T-helper 2 cell (primary cell): ENCODE results near the gene AFTPH.
A peak's percentile ranks its signal among the peaks of the same experiment; 100 is the strongest.

Source experiments
- DNase-seq, 5 experiments: peaks; one replicate each; pipeline versions ENCODE4 v3.0.0 to v3.0.0-alpha.2; 2012 to 2022

AFTPH gene

GRCh38 chr2:64542071-64543007 lies 18.2 kb downstream of the AFTPH start:
- DNase-seq = no peak

DNA sequence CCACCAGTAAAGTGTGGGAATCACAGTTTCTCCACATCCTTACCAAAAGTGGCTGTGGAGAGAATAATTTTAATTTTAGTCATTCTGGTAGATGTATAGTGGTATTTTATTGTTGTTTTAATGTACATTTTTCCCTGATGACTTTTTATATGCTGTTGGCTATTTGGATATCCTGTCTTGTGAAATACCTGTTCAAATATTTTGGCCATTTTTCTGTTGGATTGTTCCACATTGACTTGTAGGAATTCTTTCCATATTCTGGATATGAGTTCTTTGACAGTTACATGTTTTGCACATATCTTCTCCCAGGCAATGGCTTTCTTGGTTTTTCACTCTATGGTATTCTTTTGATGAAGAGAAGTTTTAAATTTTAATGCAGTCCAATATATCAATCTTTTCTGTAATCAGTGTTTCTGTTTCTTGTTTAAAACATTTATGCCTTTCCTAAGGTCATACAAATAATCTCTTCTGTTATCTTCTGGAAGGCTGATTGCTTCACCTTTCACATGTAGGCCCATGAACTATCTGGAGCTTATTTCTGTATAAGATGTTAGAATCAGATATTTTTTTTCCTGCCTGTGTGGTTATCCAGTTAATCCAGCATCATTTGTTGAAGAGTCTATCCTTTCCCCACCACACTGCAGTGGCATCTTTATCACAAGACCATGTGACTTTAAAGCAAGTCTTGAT lies 19.0 kb downstream of the AFTPH start:
- DNase-seq = no peak

GRCh38 chr2:64548761-64549160 lies 24.6 kb downstream of the AFTPH start:
- no peak for DNase-seq

DNA sequence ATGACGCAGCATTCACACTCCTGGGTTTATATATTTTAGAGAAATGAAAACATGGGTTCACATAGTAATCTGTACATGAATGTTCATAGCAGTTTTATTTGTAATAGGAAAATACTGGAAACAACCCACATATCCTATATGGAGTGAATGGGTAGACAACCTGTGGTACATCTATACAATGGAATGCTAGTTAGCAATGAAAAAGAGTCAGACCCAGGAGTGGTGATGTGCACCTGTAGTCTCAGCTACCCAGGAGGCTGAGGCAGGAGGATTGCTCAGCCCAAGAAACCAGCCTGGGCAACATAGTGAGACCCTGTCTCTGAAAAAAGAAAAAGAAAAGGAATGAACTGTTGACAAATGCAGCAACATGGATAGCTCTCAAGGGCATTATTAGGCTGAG lies 25.9 kb downstream of the AFTPH start:
- no peak for DNase-seq

DNA sequence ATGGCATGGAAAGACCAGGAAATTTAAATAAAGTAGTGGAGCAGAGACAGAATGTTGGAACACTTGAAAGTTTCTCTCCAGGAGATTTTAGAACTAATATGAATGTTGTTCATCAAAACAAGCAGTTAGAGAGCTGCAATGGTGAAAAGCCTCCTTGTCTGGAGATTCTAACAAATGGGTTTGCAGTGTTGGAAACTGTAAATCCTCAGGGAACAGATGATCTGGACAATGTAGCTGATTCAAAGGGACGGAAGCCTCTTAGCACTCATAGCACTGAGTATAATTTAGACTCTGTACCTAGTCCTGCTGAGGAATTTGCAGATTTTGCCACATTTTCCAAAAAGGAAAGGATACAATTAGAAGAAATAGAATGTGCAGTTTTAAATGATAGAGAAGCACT lies 27.7 kb downstream of the AFTPH start:
- DNase-seq = no peak

- no peak for DNase-seq
Measured at GRCh38 chr2:64554117-64554516, 30.0 kb downstream of the AFTPH start.

GRCh38 chr2:64558445-64559081 lies 34.4 kb downstream of the AFTPH start:
- DNase-seq = no peak

- DNase-seq = peak in 2 of 5 experiments; percentile 17 to 52
Measured at GRCh38 chr2:64562148-64562784, 38.1 kb downstream of the AFTPH start.

GRCh38 chr2:64563436-64563938 lies 39.4 kb downstream of the AFTPH start:
- no peak for DNase-seq

DNA sequence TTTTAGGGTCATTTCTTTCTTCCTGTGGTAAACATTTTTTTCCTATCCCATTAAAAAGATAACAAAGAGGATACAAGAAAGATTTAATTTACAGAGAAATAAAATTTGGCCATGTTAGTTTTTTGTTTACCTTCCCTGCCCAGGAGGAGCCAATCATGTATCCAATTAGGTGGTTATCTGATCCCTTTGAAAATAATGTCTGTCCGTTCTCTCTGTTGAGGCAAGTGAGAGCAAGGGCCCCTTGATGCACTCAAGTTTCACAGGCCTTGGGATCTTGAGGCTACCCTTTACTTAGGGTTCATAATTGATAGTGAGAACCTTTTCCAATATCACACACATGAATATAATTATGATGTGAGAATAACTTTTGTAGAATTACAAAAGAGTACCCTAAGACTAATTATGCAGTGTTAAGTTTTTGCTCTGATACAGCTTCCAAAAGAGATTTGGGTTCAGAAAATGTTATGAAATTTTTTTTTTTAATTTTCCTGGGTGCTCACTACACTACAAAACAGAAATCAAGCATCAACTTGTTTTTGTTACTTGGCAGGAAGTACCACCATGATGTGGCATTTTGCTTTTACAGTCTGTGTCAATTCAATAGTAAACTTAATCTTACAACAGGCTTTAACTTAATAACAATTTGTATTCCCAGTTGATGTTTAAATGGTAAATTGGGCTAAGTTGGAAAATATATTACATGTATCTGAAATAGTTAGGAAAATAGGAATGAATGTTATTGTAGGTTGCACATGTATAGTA lies 42.0 kb downstream of the AFTPH start:
- peak in 1 of 5 experiments; percentile 51 for DNase-seq

GRCh38 chr2:64567473-64567872 lies 43.3 kb downstream of the AFTPH start:
- no peak for DNase-seq

DNA sequence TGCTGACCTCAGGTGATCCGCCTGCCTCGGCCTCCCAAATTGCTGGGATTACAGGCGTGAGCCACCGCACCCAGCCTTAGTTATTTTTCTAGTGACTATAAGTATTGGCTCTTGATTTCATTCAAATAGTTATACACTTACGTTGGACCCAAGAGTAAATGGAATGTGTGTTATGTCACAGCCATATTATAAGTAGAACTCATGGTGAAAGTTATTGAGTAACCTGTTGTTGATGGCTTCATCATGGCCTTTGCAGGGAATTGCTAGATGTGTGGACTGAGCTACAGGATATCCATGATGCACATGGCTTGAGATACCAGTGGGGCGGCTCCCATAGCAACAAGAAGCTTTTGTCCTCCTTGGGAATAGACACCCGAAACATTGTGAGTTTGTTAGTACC lies 44.7 kb downstream of the AFTPH start:
- no peak for DNase-seq

GRCh38 chr2:64574871-64575270 lies 50.7 kb downstream of the AFTPH start:
- DNase-seq = peak in 1 of 5 experiments; percentile 68

- DNase-seq = no peak
Measured at GRCh38 chr2:64581018-64581417, 56.9 kb downstream of the AFTPH start.

- DNase-seq = no peak
Measured at GRCh38 chr2:64581777-64582539, 57.8 kb downstream of the AFTPH start.

GRCh38 chr2:64582774-64583340 lies 58.7 kb downstream of the AFTPH start:
- DNase-seq = no peak

DNA sequence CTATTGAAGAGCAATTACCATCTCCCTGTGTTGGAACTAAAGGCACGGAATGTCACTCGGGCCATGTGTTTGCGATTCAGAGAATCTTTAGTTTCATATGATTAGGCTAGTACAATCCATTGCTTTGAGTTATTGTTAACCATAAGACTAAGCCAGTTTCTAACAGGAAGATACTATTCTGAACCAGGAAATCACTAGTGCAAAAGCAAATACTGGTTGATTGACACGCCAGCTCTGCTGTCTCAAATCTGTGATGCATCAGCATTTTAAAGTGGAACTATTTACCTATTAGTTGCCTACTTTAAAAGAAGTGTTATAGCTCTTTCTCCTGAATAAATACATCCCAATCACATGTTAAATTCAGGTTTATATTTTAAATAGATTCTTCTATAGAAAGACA lies 61.9 kb downstream of the AFTPH start:
- no peak for DNase-seq

GRCh38 chr2:64586883-64587481 lies 62.9 kb downstream of the AFTPH start:
- peak in 2 of 5 experiments; percentile 13 to 43 for DNase-seq

DNA sequence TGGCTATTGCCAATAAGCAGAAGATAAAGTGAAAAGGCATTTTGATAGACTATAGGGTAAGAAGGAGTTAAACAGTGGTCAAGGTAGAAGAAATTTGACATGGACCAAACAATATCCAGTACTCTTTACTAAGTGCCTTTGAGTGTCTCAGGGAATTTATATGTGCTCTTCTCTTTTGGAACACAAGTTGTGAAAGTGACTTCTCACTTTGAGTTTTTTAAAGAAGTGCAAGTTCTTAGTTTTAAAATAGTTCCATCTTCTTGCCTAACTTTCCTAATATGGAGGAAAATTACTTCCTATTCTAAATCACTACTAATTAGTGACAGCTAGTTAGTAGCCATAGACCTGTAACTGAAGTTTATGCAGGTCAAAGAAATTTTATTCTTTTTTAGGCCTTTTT lies 63.4 kb downstream of the AFTPH start:
- DNase-seq = no peak

GRCh38 chr2:64591188-64591587 lies 67.1 kb downstream of the AFTPH start:
- DNase-seq = no peak
